NB4 (cell line): ENCODE results near the gene LRRC63.

Experiments used
- DNase-seq: peaks from one replicate; pipeline ENCODE4 v3.0.0; 2010; ENCODE audit warnings: low read depth
- H3K4me3 ChIP-seq: one replicate; pipeline ENCODE4 v1.5.1; 2011; ENCODE audit warnings: mild to moderate bottlenecking, low read depth, low read length, moderate library complexity
- MYC ChIP-seq: IDR thresholded peaks from 2 replicates; pipeline ENCODE4 v1.6.1; 2011; ENCODE audit warnings: low read depth, low read length
- POLR2A ChIP-seq: IDR thresholded peaks from 2 replicates; pipeline ENCODE4 v1.6.1; 2011; ENCODE audit warnings: mild to moderate bottlenecking; ENCODE audit not compliant: insufficient read length; ENCODE audit errors: extremely low read depth
- TF ChIP-seq, protein P1 (sequence below): IDR thresholded peaks from one replicate; pipeline ENCODE4 v1.5.1; 2012; ENCODE audit warnings: low read depth, low read length
- TF ChIP-seq, protein P2 (sequence below): IDR thresholded peaks from 2 replicates; pipeline ENCODE4 v1.6.1; 2011; ENCODE audit warnings: low read depth, low read length

LRRC63 gene

DNA sequence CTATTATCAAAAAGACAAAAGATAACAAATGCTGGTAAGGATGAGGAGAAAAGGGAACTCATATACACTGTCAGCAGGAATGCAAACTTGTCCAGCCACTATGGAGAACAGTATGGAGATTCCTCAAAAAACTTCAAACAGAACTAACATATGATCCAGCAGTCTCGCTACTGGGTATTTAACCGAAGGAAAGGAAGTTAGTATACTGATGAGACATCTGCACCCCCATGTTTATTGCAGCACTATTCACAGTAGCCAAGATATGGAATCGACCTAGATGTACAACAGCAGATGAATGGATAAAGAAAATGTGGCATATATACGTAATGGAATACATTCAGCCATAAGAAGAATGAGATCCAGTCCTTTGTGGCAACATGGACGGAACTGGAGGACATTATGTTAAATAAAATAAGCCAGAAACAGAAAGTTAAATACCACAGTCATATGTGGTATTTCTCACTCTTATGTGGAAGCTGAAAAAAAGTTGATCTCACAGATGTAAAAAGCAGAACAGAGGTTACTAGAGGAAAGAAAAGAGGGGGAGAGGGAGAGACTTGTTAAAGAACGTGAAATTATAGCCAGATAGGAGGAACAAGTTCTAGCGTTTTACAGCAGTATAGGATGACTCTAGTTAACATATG is 92.1 kb downstream of the LRRC63 start:
- TF ChIP-seq, protein P1, sequence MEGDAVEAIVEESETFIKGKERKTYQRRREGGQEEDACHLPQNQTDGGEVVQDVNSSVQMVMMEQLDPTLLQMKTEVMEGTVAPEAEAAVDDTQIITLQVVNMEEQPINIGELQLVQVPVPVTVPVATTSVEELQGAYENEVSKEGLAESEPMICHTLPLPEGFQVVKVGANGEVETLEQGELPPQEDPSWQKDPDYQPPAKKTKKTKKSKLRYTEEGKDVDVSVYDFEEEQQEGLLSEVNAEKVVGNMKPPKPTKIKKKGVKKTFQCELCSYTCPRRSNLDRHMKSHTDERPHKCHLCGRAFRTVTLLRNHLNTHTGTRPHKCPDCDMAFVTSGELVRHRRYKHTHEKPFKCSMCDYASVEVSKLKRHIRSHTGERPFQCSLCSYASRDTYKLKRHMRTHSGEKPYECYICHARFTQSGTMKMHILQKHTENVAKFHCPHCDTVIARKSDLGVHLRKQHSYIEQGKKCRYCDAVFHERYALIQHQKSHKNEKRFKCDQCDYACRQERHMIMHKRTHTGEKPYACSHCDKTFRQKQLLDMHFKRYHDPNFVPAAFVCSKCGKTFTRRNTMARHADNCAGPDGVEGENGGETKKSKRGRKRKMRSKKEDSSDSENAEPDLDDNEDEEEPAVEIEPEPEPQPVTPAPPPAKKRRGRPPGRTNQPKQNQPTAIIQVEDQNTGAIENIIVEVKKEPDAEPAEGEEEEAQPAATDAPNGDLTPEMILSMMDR, result no peak
- TF ChIP-seq POLR2A (no peak), MYC (no peak)
- TF ChIP-seq, protein P2, sequence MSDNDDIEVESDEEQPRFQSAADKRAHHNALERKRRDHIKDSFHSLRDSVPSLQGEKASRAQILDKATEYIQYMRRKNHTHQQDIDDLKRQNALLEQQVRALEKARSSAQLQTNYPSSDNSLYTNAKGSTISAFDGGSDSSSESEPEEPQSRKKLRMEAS, result no peak
- DNase-seq, result no peak
- H3K4me3 ChIP-seq, result no peak overlapping the region

DNA sequence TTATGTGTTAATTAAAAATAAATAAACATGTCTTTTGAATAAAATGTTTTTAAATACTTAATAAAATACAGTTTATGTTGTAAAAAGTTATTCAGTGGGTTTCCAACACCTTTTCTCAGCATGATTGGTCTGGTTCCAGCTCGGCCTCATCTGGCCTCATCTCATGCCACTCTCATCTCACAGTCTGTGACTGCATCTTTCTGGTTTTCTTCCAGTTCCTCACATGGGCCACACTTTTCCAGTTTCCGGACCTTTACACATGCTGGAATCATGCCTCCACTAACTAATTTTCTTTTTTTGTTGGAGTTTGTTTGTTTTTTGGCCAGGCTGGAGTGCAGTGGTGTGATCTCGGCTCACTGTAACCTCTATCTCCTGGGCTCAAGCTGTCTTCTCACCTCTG is 92.8 kb downstream of the LRRC63 start:
- TF ChIP-seq MYC, result no peak
- no peak for DNase-seq
- H3K4me3 ChIP-seq, result no peak overlapping the region

DNA sequence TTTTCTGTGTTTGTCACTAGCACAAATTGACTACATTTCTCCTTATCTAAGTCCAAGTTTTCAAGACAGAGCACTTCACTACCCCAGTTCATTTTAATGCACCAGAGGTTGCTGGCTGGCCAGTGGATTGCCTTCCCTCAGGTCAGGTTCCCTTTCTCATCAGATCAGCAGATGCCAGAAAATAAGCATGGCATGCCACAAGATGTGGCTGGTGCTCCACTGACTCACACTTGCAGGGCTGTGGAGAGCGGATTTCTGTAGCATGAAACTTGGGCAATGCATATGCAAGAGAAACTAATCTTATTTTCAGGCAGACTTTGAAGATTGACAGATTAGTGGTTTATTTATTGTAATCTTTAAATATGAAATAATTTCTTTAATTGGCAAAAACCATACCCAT is 95.8 kb downstream of the LRRC63 start:
- TF ChIP-seq POLR2A, result no peak
- TF ChIP-seq, protein P2, result peak; percentile 54
- TF ChIP-seq, protein P1, result no peak
- H3K4me3 ChIP-seq, result no peak overlapping the region
- DNase-seq, result peak; percentile 63

DNA sequence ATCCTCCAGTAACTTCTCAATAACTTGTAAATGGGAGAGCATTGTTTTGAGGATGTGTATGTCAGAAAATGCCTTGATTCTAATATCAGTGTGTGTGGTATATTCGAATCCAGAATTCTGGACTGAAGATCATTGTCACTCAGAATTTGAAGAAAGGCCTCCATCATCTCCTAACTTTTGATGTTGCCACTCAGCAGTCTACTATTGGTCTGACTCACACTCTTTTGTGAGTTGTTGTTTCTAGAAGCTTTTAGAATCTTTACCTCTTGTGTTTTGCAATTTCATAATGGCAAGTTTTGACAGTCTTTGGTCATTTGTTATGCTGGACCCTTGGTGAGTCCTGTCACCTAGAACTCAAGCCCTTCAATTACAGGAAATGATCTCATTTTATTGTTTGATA is 98.3 kb downstream of the LRRC63 start:
- DNase-seq, result no peak
- TF ChIP-seq MYC, result no peak
- TF ChIP-seq, protein P2, result no peak
- no peak for TF ChIP-seq POLR2A
- TF ChIP-seq, protein P1, result no peak

DNA sequence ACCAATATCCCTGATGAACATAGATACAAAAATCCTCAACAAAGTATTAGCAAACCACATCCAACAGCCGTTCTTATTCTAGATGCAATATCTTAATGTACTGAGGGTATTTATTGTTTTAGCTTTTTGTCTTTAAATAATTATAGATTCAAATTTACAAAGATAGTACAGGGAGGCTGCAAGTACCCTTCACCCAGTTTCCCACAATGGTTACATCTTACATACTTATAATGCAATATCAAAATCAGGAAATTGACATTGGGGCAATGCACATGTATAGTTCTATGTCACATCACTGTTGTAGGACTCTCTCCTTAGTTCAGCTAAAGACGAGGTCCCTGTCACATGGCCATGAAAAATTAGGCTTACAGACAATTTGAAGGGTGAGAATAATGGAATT is 99.5 kb downstream of the LRRC63 start:
- DNase-seq, result no peak
- H3K4me3 ChIP-seq, result no peak overlapping the region
- no peak for TF ChIP-seq MYC
- TF ChIP-seq, protein P1, result no peak
- TF ChIP-seq, protein P2, result no peak
- TF ChIP-seq POLR2A, result no peak

More for the DNA sequence above, 98.3 kb downstream of the LRRC63 start:
- H3K4me3 ChIP-seq, result no peak overlapping the region

DNA sequence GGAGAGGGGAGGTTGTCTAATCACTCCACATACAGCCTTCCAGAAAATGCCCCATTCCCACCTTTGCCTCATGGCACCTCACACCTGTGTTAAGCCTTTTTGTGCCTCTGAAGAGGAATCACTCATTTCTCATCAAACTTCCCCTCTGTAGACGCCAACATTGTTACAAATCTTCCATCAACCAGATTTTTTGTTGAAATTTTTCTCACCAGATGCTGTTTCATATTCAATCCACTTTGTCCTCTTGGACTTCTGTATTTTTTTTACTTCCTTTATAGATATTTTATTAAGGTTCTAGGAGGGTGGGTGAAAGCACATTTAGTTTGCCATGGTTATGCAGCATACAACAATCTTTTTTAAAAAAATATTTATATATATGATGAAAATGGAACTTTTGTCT is 101.3 kb downstream of the LRRC63 start:
- H3K4me3 ChIP-seq, result no peak overlapping the region
- TF ChIP-seq, protein P2, result no peak
- TF ChIP-seq POLR2A, result no peak
- no peak for TF ChIP-seq MYC
- TF ChIP-seq, protein P1, result no peak
- DNase-seq, result no peak
